Stimulated activated CD4-positive, alpha-beta T cell treated with anti-CD3 and anti-CD28 coated beads, Interleukin-1b, Interleukin-23, amount 100 ng/mL, for 24 hours (primary cell): ENCODE measurements around the gene ZFPL1.

ENCODE experiments used
- DNase-seq, 4 experiments: peaks; one replicate each; pipeline ENCODE4 v3.0.0-alpha.2; 2020; ENCODE audit warnings: low read depth in 4 of 4, low spot score in 1 of 4

Gene ZFPL1

GRCh38 chr11:65059959-65060824 lies 23.8 kb upstream of the ZFPL1 start:
- DNase-seq: no peak

- no peak for DNase-seq
Measured at GRCh38 chr11:65060913-65061408, 23.1 kb upstream of the ZFPL1 start.

GRCh38 chr11:65063532-65063931 lies 20.5 kb upstream of the ZFPL1 start:
- DNase-seq: no peak

- no peak for DNase-seq
Measured at GRCh38 chr11:65064847-65065240, 19.2 kb upstream of the ZFPL1 start.

- no peak for DNase-seq
Measured at GRCh38 chr11:65065851-65066250, 18.2 kb upstream of the ZFPL1 start.

- no peak for DNase-seq
Measured at GRCh38 chr11:65066315-65066714, 17.7 kb upstream of the ZFPL1 start.

GRCh38 chr11:65066805-65067291 lies 17.2 kb upstream of the ZFPL1 start:
- no peak for DNase-seq

- DNase-seq: no peak
Measured at GRCh38 chr11:65067446-65067845, 16.6 kb upstream of the ZFPL1 start.

- no peak for DNase-seq
Measured at GRCh38 chr11:65069217-65069616, 14.8 kb upstream of the ZFPL1 start.

GRCh38 chr11:65071907-65072630 lies 12.0 kb upstream of the ZFPL1 start:
- DNase-seq: no peak

- DNase-seq: no peak
Measured at GRCh38 chr11:65072631-65072966, 11.4 kb upstream of the ZFPL1 start.

GRCh38 chr11:65077451-65077850 lies 6.6 kb upstream of the ZFPL1 start:
- no peak for DNase-seq

GRCh38 chr11:65078151-65078550 lies 5.9 kb upstream of the ZFPL1 start:
- peak; percentile 28 to 43 (median 42) for DNase-seq

GRCh38 chr11:65078786-65079342 lies 5.2 kb upstream of the ZFPL1 start:
- DNase-seq: no peak

GRCh38 chr11:65083134-65083833 lies 738 bp upstream of the ZFPL1 start:
- no peak for DNase-seq

- no peak for DNase-seq
Measured at GRCh38 chr11:65084598-65085375, 765 bp downstream of the ZFPL1 start.

GRCh38 chr11:65085446-65085845 lies 1.4 kb downstream of the ZFPL1 start:
- DNase-seq: no peak

- no peak for DNase-seq
Measured at GRCh38 chr11:65086809-65087208, 2.8 kb downstream of the ZFPL1 start.

- DNase-seq: no peak
Measured at GRCh38 chr11:65087216-65087615, 3.2 kb downstream of the ZFPL1 start.

- no peak for DNase-seq
Measured at GRCh38 chr11:65087827-65088226, 3.8 kb downstream of the ZFPL1 start.

GRCh38 chr11:65089621-65090020 lies 5.6 kb downstream of the ZFPL1 start:
- no peak for DNase-seq
